Fibroblast of skin of right biceps (primary cell): Measurements from ENCODE around the gene ATXN2.

Source experiments
- DNase-seq: peaks from one replicate; pipeline ENCODE4 v3.0.0-alpha.2; 2013

ATXN2 gene

DNA sequence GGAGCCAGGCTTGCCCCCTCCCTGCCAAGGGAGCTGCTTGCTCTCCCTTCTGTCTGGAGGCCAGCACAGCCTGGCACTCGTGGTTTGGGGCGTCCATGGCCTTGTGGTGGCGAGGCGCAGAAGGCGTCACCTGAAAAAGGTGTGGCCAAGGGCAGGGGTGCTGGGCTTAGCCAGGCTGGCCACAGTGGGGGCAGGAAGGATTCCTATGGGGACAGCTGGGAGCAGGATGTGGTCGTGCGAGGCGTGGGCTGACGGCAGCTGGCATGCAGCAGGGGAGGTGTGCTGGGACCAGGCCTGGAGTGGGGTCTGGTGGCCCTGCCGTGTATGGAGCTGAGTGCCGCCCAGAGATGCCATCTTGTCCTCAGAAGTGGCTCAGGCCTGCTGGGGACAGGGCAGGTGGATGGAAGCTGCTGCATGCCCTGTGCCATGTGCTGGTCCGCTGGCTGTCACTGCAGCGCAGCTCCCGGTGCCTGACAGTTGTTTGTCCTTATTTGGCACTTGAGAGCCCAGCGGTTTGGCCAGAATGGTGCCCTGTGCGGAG, 163.4 kb downstream of the ATXN2 start:
- DNase-seq = no peak

- DNase-seq = peak; percentile 65
Observed at GRCh38 chr12:111434680-111435338, 164.3 kb downstream of the ATXN2 start.

- DNase-seq = no peak
Observed at GRCh38 chr12:111434049-111434448, 165.1 kb downstream of the ATXN2 start.

DNA sequence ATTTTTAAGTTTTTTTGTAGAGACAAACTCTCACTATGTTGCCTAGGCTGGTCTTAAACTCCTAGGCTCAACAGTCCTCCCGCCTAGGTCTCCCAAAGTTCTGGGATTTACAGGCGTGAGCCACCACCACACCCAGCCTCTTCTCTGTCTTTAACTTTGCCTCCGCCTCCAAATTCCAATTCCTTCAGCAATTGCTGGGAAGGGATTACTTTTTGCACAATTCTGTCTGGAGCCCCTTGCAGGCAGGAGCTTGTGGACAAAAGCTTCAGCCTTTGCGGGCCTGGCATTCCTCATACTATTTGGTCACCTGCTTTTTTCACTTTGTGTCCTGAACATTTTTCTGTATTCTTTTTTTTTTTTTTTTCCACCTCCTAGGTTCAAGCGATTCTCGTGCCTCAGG, 167.3 kb downstream of the ATXN2 start:
- DNase-seq = peak; percentile 25

DNA sequence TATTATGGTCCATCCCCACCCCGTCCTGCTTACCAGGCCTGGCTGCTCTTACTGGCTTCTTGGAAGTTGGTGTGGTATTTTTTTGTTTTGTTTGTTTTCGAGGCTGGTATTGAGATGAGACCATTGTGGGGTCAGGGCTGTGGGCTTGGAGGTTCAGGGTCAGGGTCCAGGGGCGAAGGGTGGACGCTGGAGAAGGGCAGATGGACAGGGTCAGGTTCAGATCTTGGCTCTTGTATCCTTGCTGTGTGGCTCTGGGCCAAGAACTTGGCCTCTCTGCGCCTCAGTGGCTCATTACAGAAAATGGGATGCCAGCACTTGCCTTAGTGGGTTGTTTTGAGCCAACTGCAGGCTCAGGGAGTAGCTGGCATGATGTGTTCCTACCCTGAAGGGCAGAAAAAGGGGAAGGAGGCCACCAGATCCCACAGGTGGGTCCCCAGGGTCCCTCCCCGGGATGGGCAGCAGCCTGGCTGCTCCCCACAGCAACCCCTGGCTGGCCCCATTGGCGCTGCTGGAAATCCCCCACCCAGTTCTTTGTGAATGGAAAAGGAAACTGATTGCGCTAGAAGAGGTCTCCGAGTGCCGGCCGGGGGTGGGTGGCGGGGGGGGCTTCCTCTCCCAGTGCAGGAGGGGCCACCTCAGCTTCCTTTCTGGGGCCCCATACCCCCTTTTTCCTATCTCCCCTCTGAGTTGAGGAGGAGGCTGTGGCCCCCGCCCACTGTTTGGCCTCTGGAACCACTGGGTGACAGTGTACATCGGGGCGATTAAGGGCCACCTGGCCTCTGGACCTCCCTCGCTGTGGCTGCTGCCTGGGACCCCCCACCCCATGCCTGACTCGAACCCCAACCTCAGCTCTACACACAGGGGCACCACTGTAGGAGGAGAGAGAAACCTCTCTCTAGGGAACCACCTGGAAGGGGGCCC, 168.4 kb downstream of the ATXN2 start:
- DNase-seq = no peak

GRCh38 chr12:111429828-111430432, 169.2 kb downstream of the ATXN2 start:
- DNase-seq = no peak

- DNase-seq = no peak
Observed at GRCh38 chr12:111428728-111429175, 170.4 kb downstream of the ATXN2 start.

DNA sequence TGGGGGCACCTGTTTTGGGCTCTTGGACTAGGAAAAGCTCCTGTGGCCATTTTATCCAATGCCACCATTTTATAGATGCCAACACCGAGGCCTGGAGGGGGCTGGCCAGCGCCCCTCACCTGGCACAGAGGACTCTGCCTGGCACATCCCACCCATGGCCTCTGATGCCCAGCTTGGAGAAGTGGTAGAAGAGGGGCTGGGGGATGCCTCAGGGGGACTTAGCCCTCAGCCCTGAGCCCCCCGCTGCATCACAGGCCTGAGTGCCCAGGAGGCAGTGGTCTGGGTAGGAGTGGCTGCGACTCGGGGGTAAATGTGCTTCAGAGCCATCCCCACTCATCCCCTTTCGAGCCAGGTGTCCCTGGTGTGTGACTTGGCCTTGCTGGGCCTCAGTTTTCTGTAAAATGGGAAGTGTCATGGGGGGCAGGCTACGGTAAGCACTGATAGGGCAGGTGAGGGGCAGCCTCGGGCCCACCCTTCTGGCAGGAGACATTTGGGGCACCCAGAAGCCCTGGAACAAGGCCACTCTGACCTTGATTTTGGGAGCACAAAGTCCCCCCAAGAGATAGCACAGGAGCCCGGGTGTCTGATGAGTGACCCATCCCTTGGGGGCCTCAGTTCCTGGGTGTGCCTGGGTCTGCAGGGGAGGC, 170.9 kb downstream of the ATXN2 start:
- DNase-seq = no peak

- DNase-seq = no peak
Observed at GRCh38 chr12:111427417-111428074, 171.6 kb downstream of the ATXN2 start.

DNA sequence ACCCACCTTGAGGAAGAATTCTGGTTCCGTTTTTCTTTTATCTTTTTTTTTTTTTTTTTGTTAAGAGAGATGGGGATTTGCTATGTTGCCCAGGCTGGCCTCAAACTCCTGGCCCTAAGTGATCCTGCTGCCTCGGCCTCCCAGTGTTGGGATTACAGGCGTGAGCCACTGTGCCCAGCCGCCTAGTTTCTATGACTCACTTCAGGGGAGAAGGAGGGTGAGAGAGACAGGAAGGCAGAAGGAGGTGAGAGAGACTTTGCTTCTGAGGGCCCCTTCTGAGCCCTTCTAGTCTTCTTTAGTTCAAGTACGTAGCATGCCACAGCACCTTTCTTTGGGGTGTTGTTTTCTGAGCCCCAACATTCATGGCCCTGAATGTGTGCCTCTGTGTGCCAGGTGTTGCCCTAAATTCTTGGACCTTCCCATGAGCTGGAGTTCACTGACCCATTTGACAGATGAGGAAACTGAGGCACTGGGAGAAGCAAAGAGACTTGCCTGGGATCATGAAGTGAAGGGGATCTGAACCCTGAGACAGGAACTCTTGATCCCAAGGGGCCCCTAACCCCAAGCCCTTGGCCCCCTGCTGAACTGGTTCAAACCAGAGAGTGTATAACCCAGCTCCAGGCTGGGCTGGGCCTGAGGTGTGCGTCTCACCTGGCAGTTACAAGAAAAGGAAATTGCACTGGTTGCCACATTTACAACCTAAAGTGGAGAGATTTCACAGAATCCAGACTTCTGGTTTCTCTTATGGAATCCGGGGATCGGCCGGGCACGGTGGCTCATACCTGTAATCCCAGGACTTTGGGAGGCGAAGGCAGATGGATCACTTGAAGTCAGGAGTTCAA, 172.6 kb downstream of the ATXN2 start:
- peak; percentile 47 for DNase-seq

DNA sequence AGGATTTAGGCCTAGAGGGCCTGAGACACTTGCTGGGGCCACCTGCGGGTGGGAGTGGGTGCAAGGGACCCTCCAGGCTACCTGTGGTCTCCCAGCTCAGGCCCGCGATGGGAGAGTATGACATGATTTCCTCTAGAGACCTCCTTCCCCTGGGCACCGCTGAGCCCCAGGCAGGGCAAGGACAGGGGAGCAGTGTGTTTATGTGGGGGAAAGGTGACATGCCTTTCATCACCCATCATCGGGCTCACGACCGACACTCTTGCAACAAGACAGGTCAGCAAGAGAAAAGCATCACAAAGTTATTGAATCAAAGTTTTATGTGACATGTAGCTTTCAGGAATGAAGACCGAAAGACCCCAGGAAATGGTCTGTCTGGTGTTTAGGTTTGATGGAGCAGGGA, 173.5 kb downstream of the ATXN2 start:
- DNase-seq = no peak

DNA sequence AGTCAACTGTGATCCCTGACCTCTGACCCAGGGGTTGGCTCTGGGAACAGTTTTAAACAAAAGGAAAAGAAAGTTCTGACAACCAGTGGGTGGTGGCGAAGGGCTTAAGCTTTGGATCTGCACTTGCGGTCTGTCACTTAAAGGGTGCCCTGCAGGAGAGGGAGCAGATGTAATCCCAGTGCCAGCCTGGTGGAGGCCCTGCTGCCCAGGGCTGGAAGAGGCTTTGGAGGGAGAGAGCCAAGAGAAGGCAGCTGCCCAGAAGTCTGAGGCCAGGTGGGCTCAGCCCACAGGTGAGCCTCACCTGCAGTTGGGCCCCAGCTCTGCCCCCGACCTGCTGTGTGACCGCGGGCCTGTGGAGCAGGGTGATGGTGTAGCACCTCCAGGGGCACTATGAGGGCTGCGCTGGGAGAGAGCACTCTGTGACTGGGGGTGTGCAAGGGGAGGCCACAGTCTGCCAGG, 174.3 kb downstream of the ATXN2 start:
- no peak for DNase-seq

- DNase-seq = no peak
Observed at GRCh38 chr12:111424189-111424792, 174.8 kb downstream of the ATXN2 start.

DNA sequence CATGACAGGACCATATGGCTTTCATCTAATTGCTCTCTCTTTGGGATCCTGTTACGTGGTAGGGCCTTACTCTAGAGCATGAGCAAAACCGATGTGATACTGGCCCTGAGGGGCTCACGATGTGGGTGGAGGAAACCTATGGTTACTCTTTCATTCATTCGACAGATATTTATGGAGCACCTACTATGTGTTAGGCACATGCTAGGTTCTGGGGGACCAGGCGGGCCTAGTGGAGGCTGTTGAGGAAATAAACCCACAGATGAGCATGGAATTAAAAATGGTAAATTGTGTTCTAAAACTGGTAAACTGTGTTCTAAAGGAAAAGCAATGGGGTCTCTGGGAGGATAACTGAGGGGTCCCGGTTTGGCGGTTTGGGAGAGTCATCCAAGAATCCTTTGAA, 178.6 kb downstream of the ATXN2 start:
- no peak for DNase-seq

- no peak for DNase-seq
Observed at GRCh38 chr12:111419784-111420183, 179.3 kb downstream of the ATXN2 start.

DNA sequence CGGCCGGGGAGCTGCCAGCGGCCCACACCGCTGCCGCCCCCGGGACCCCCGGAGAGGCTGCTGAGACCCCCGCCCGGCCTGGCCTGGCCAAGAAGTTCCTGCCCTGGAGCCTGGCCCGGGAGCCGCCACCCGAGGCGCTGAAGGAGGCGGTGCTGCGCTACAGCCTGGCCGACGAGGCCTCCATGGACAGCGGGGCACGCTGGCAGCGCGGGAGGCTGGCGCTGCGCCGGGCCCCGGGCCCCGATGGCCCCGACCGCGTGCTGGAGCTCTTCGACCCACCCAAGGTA, 180.6 kb downstream of the ATXN2 start:
- DNase-seq = no peak

- no peak for DNase-seq
Observed at GRCh38 chr12:111417784-111418593, 181.1 kb downstream of the ATXN2 start.

- DNase-seq = no peak
Observed at GRCh38 chr12:111417290-111417689, 181.8 kb downstream of the ATXN2 start.

- DNase-seq = no peak
Observed at GRCh38 chr12:111414711-111415252, 184.3 kb downstream of the ATXN2 start.
